NCI-H128 (cell line): ENCODE results near the gene ELMOD3.
A peak's percentile ranks its signal among the peaks of the same experiment; 100 is the strongest.
"Not testable (repeated sequence)": the region's sequence is repeated elsewhere in the genome, so short reads cannot be mapped to it uniquely, and the experiment has no call there.

Experiments used
- DNase-seq: peaks from one replicate; lab custom pipeline; 2025; ENCODE audit not compliant: unreplicated experiment; lab: John Stamatoyannopoulos, UW

ELMOD3 gene

DNA sequence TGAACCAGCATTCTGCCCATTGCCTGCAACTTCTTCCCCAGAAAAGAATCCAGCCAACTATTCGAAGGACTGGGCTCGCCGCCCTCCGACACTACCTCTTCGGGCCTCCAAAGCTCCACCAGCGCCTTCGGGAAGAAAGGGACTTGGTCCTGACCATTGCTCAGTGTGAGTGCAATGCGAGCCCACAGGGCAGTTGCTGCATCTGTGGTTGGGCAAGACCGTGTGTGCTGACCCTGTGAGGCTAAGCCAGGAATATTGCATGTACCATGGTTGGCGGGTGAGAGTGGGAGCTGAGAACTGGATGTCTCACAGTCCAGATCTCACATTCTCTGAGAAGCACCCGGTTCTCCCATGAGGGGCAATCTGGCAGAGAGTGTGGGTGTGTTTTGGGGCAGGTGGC lies 16.5 kb downstream of the ELMOD3 start:
- DNase-seq, result no peak

DNA sequence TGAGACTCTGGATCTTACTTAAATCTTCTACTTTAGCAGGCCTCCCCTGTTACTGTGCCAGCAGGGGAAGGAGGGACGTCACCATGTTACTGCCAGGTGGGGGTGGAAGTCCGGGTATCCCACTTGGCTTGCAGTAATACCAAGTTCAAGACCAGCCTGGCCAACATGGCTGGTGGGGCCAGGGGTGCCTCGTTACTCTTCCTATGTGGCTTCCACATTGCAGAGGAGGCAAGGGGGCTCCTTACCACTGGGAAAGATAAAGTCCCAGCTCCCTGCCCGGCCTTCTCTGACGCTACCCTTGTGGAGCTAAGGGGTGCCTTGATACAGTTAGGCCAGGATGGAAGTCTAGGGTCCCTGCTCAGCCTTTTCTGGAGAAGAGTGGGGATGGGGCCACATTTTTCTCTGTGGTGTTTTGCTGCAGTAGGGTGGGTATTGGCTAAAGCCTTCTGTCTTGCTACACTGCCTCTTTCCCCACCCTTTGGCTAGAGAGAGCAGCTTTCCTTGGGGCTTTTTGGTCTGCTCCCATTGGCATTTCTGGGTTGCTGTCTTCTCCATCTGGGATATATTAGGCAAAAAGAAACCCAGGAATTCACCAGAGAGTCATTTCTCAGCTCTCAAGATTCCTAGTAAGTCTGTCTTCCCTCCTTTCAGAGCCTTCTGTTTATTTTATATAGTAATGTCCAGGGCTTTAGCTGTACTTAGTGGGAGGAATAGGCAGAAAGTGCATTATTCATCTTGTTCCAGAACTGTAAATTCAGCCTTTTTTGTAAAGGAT lies 21.9 kb downstream of the ELMOD3 start:
- no peak for DNase-seq

DNA sequence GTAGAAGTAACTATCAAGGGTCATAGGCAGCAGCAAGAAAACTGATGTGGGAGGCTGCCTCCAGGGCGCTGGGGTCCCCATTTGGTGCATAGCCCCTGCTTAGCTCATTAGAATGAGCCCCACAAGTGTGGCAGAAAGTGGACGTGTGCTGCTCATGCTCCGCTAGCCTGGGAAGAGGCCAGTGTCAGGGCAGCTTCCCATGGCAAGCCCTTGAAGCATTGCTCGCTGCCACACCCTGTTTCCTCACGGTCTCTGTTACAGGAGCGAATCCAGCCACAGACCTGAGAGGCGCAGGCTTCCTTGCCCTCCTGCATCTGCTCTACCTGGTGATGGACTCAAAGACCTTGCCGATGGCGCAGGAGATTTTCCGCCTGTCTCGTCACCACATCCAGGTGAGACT lies 22.5 kb downstream of the ELMOD3 start:
- DNase-seq, result no peak

DNA sequence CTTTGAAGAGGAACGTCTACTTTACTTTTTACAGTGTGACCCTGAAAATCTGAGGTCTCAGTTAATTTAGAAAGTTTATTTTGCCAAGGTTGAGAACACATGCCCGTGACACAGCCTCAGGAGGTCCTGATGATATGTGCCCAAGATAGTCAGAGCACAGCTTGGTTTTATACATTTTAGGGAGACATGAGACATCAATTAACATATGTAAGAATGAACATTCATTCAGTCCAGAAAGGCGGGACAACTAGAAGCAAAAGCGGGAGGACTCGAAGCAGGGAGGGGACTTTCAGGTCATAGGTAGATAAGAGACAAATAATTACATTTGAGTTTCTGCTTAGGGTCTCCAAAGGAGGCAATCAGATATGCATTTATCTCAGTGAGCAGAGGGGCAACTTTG lies 23.7 kb downstream of the ELMOD3 start:
- DNase-seq, result no peak

DNA sequence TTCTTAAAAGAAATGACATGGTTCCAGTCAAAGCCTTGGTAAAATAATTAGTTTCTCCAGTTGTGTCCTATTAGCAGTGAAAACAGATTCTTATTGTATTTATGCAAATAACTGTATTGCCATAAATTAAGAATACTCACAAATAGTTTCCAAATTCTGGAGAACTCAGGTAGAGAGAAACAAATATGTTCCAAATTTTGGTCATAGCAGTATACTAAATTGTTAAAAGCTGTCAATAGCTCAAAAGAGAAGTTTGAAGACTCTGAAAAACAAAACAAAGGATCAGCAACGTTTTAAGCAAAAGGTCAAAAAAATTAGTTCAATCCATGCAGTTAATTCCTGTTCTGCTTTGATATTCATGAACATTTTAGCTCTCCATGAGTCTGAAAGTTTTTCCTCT lies 25.5 kb downstream of the ELMOD3 start:
- no peak for DNase-seq

DNA sequence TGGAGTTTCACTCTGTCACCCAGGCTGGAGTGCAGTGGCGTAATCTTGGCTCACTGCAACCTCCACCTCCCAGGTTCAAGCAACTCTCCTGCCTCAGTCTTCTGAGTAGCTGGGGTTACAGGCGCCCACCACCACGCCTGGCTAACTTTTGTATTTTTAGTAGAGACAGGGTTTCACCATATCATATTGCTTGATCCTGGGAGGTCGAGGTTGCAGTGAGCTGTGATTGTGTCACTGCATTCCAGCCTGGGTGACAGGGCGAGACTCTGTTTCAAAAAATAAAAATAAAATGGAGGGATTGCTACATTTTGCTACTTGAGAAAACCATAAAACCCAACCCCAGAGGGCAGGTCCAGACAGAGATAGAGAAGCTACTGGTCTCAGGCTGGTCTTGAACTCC lies 28.6 kb downstream of the ELMOD3 start:
- DNase-seq, result not testable (repeated sequence)

DNA sequence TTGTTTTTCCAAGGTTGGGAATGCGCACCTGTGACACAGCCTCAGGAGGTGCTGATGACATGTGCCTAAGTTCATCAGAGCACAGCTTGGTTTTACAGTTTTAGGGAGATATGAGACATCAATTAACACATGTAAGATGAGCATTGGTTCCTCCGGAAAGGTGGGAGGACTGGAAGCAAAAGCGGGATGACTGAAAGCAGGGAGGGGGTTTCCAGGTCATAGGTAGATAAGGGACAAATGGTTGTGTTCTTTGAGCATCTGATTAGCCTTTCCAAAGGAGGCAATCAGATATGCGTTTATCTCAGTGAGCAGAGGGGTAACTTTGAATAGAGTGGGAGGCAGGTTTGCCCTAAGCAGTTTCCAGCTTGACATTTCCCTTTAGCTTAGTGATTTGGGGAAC lies 29.3 kb downstream of the ELMOD3 start:
- no peak for DNase-seq

DNA sequence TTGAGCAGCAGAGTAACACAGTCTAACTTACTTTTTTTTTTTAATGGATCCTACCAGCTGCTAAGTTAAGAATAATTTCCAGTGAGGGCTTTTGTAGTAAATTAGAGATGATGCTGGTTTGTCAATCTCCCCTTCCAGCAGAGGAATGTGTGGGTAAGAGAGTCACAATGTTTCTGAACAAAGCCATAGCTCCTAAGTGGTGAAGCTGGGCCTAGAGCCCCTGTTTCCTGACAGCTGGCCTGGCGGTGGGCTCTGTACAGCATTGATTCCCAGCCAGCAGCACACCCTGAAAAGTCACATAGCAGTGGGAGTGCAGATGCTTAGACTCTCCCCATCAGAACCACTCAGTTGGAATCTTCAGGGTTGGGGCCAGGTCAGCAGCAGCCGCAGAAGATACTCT lies 31.2 kb downstream of the ELMOD3 start:
- DNase-seq, result no peak

DNA sequence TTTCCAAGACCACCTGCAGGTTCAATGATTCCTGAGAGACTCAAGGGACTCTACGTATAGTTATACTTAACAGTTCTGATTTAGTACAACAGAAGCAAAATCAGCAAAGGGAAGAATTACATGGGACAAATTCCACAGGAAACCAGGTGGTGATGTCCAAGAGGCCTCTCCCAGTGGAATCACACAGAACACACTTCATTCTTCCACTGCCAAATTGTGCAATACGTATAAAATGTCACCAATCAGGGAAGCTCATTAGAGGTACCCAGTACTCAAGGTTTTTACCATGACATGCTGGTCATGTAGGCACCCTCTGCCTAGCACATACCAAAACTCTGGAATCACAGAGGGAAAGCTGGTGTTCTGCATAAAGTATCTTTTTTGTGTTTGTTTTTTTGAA lies 33.2 kb downstream of the ELMOD3 start:
- no peak for DNase-seq

DNA sequence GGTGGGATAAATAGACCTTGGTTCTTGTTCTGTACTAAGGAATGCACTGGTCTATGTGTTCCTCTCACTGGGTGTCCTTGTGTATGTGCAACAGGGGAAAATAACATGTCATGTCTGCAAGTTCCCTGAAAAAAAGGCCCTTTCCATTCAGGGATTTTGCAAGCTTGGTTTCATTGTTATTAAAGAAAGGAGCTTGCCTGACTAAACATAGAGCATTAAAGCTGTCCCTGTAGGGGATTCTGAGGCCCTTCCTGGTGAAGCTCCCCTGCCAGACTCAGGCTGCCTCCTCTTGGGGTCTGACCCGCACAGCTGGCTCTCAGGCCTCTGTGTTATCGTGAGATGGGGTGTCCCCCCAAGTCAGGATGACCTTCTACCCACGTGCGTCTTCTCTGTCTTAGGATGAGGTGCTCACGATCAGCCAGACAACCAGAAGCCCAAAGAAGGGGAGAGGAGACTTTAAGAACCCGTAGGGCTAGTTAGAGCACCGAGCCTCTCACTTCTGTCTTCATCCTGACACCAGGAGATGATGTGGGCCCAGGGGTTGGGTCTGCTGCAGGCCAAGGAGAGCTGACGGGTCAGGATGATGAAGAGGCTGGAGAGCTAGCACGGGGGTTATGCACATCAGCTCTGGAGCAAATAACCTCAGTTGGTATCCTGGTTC lies 34.4 kb downstream of the ELMOD3 start:
- no peak for DNase-seq

DNA sequence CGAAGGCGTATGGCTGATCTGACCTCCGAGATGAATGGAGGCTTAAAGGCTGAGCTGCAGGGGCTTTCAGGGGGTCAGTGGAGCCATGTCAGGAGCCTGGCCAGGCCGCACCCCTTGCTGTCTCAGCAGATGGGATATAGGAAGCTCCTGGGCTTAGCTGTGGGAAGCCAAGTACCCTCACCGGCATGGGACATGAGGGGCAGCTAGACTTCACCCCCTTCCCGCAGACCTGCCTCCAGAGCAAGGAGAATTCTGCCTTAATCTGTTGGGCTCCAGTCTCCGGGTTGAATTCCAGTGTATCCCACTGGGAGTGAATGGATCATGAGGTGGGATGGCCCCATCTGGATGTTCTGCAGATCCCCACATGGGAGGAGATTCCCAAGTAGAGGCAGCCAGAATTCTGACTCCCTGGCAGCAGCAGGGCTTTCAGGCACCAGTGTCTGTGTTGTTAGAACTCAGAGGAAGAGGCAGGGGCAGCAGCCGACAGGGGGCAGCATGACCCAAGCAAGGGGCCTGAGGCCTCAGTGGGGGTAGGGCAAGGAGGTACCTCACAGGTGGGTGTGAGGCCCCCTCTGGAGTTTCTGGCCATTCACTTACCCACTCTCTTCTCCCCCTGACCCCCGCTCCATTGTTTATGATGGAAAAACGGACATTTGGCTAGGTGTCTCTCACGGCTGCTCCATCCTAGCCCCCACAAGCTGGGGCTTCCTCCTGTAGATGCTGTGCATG lies 36.5 kb downstream of the ELMOD3 start:
- DNase-seq, result no peak

DNA sequence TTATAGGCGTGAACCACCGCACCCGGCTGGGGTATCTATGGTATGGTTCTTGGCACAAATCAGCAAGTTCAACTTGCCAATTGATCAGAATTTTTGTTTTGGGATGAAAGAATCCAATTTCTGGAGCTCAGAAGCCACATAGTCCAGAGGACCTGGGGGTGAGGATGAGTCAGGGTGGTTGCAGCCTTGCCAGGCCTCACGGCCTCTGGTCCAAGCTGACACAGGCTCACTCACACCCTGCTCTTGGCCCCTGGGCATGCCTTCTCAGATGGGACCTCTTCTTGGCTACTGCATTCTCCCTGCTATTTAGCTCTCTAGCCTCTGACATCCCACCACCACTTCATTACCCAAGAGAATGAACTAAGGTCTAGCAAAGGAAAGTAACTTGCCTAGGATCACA lies 39.3 kb downstream of the ELMOD3 start:
- no peak for DNase-seq

DNA sequence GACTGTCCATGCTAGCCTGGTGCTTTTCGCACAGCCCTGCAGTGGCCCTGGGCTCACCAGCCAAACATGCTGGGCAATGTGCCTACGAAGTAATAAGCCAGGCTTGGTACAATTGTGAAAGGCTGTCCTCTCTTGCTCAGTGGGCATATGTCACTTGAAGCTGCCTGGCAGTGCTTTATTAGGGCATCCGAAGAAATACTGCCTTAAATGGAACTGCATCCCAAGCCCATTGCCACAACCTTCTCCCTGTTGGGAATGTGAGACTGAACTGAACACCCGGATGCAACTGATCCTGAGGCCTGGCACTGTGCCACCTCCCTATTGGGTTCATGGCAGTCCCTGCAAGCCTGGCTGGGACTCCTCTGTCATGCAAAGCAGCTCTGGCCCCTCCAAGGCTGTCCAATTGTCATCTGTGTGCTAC lies 39.7 kb downstream of the ELMOD3 start:
- peak; percentile 56 for DNase-seq

DNA sequence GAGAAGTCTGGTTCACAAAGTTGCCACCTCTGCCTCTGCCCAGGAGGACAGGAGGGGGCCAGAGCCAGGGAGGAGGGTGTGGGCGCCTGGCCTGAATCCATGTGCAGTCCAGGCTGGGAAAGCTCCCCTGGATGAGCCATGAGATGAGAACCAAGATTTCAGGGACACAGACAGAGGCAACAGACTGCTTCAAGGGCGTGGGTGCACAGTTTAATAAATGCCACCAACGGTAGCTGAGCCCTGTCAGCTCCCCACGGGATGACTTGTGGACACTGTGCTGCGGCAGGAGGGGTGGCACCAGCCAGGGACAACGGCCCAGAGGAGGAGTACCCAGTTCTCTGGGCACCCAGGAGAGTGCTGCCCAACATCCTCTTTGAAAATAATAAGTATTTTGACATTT lies 40.4 kb downstream of the ELMOD3 start:
- no peak for DNase-seq

DNA sequence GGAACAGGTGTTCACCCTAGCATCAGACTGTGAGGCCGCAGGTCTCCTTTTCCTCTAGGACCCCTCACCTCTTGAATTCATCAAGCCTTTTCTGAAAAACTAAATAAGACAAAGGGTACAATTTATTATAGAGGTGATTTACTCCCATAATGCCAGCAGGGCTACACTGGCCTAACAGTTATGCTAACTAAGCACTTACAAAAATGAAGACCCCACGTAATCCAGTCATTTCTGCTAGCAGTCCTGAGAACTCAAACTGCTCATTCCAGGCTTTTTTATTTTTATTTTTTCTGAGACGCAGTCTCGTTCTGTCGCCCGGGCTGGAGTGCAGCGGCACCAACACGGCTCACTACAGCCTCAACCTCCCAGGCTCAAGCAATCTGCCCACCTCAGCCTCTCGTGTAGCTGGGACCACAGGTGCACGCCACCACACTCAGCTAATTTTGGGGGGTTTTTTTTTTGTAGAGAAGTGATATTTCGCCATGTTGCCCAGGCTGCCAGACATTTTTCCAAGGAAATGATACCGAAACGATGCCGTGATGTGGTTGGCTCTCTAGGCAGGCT lies 41.4 kb downstream of the ELMOD3 start:
- DNase-seq, result no peak

DNA sequence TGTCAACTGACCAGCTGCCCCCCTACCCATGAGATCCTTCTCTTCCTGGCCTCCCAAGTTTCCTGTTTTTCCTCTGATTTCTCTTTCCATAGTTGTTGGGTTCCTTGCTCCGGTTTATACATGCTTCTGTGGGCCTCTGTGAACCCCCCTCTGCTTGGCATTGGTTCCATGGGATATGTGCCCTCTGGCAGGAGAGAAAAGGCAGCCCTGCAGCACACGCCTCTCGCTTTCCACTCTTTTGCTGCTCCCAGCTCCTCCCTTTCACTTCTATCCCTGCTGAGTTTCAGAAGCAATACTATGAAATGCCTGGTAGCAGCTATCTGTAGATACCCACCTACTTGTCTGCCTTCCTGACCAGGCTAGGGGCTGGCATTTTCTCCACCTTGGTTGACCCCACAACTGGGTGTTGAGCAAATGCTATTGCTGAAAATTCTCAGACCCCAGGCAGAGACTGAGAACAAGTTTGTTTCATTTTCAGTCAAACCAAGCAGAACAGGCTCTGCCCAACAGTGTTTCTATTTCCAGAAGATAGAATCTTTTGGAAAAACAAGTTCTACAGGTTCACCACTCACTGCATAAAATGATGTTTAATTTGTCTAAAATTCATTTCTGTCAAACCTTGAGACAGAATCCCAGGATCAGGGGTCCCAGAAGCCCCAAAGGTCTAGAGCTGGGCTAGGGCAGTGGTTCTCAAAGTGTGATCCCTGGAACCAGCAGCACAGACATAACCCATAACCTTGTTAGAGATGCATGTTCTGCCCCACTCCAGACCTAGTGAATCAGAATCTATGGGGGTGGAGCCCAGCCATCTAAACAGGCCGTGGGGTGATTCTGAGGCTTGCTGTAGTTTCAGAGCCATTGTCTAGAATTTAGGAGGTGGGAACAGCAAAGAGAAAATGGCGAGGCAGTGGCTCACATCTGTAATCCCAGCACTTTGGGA lies 42.2 kb downstream of the ELMOD3 start:
- DNase-seq, result no peak

DNA sequence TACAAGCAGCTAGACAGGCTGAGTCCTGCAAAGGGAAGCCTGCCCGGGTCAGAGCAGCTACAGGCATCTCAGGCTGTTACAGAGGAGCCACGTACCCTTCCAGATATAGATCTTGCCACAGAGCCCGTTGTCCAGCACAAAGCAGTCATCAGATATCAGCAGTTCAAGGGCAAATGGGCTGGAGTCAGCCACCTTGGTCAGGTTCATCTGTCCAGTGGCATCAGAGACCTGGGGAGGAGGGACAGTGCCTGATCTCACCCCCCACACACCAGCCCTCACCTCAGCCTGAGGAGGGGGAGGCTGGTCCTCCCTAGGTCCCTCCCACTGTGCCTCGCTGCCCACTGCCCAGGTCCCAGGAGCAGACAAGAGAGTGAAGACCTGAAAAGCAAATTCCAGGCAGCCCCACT lies 43.4 kb downstream of the ELMOD3 start:
- no peak for DNase-seq

DNA sequence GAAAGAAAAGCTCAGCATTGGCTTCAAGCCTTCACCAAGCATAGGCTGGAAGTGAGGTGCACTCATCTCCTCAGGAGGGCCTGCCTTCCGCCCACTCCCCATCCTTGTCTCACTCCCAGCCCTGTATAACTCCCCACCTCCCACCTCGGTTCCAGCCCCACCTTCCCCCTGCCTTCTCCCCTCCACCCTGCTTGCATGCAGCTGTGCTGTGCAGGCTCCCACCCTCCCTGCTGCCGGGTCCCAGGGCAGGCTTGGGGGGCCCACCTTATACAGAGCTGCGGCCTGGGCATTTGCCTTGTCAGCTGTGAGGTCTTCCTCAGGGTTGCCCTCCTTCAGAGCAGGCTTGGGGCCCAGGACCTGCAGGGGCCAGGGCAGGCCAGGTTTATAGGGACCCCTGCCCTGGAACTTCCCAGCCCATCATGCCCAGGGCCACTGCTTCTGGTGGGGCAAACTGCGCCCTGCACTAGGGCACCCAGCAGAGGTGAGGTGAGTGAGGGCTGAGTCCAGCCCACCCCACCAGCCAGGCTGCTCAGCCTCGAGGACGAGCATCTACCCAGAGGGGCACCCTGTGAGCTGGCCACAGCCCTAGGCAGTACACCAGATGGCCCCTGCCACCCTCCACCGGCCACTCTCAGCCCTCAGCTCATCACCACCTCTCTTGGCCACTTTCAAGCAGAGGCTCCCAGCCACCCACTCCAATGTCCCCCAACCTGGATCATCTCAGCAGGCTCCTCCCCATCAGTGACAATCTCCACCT lies 44.0 kb downstream of the ELMOD3 start:
- DNase-seq, result no peak

DNA sequence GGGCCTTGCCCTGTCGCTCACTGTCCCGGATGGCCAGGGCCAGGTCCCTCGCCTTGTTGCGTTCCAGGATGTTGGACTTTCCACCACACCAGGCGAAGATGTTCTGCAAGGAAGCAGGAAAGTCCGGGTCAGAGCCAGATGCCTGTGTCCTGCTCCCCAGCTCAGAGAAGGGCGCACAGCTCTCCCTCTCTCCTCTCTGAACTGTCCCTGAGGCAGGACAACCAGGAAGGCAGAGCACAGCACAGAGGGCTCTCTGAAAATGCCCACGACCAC lies 44.5 kb downstream of the ELMOD3 start:
- no peak for DNase-seq

DNA sequence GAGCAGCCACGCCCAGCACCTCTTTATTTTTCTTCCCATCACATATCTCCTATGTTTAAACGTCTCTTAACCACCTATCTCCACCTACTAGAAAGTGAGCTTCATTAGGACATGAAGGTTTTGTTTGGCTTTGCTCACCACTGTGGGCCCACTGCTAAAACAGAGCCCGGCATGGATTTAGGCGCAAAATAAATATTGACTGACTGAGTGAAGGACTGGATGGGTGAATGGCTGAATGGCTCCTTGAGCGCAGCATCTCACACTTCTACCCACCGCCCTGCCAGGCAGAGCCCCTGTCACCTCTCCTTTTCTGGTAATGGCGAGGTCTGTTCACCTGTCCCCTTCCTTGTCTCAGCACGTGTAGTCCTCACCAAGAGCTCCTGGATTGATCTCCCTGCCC lies 45.5 kb downstream of the ELMOD3 start:
- no peak for DNase-seq
